ENCODE measurements around the gene PRLH. TPM values are rescaled to one million over a fixed set of nuclear protein-coding genes. Genes with fewer than 3 reads are reported as not detected.

Gene PRLH
- total and polyA plus RNA-seq, 4 donors = not detected

GRCh38 chr2:237591141-237591881 lies 24.9 kb downstream of the PRLH start:
- ATAC-seq (ENCODE audit: insufficient read depth, low FRiP score) = peak; percentile 38
- Histone ChIP-seq H3K9me3 (ENCODE audit: control insufficient read depth in 4 of 4, insufficient read depth in 3 of 4, low read length in 3 of 4) (no peaks in the 10 kb centered on the region), H3K4me3 (no peak overlapping the region), H3K9ac (ENCODE audit: insufficient read depth in 1 of 2, low read length in 2 of 2) (no peak overlapping the region), H3K4me1 (ENCODE audit: control insufficient read depth in 5 of 5, insufficient read depth in 5 of 5, low read length in 5 of 5) (peaks cover 0 to 11% (median 3%) of the 10 kb centered on the region in 5 donors), H3K27me3 (ENCODE audit: control insufficient read depth in 3 of 3, insufficient read depth in 3 of 3, low read length in 2 of 3) (no peaks in the 10 kb centered on the region), H3K36me3 (ENCODE audit: control insufficient read depth in 4 of 4, insufficient read depth in 4 of 4, low read length in 4 of 4) (no peaks in the 10 kb centered on the region), H3K27ac (ENCODE audit: low read depth in 1 of 2, low read length in 1 of 2) (peak overlapping the region; percentile 17 to 86)
- 38 to 45% methylated on average over 19 of the region's 19 CpGs for WGBS, 2 donors
- TF ChIP-seq CTCF (IDR thresholded peaks at IDR 0.05; ENCODE audit: control extremely low read depth, extremely low read depth) = no peak
- no peak for DNase-seq

- Histone ChIP-seq H3K4me1 (ENCODE audit: control insufficient read depth in 5 of 5, insufficient read depth in 5 of 5, low read length in 5 of 5) (peaks cover 0 to 11% (median 3%) of the 10 kb centered on the region in 5 donors), H3K27ac (ENCODE audit: low read depth in 1 of 2, low read length in 1 of 2) (no peak overlapping the region), H3K9me3 (ENCODE audit: control insufficient read depth in 4 of 4, insufficient read depth in 3 of 4, low read length in 3 of 4) (no peaks in the 10 kb centered on the region), H3K36me3 (ENCODE audit: control insufficient read depth in 4 of 4, insufficient read depth in 4 of 4, low read length in 4 of 4) (no peaks in the 10 kb centered on the region), H3K27me3 (ENCODE audit: control insufficient read depth in 3 of 3, insufficient read depth in 3 of 3, low read length in 2 of 3) (no peaks in the 10 kb centered on the region), H3K4me3 (no peak overlapping the region), H3K9ac (ENCODE audit: insufficient read depth in 1 of 2, low read length in 2 of 2) (no peak overlapping the region)
- 94 to 97% methylated on average over 18 of the region's 18 CpGs for WGBS, 2 donors
- TF ChIP-seq CTCF (IDR thresholded peaks at IDR 0.05; ENCODE audit: control extremely low read depth, extremely low read depth) = no peak
- DNase-seq (no peak), ATAC-seq (ENCODE audit: insufficient read depth, low FRiP score) (no peak)
Observed at GRCh38 chr2:237592425-237592980, 26.1 kb downstream of the PRLH start.

- H3K27ac ChIP-seq (ENCODE audit: low read depth in 1 of 2, low read length in 1 of 2) = no peak overlapping the region
- 94 to 95% methylated on average over 10 of the region's 10 CpGs for WGBS, 2 donors
Observed at GRCh38 chr2:237593036-237593435, 26.7 kb downstream of the PRLH start.

More at GRCh38 chr2:237593036-237593435, 26.7 kb downstream of the PRLH start:
- no peak for DNase-seq
- peaks cover 0 to 11% (median 3%) of the 10 kb centered on the region in 5 donors for H3K4me1 ChIP-seq (ENCODE audit: control insufficient read depth in 5 of 5, insufficient read depth in 5 of 5, low read length in 5 of 5)
- no peak overlapping the region for H3K9ac ChIP-seq (ENCODE audit: insufficient read depth in 1 of 2, low read length in 2 of 2)
- no peak overlapping the region for H3K4me3 ChIP-seq
- no peak for ATAC-seq (ENCODE audit: insufficient read depth, low FRiP score)
- H3K9me3 ChIP-seq (ENCODE audit: control insufficient read depth in 4 of 4, insufficient read depth in 3 of 4, low read length in 3 of 4) = no peaks in the 10 kb centered on the region
- no peaks in the 10 kb centered on the region for H3K27me3 ChIP-seq (ENCODE audit: control insufficient read depth in 3 of 3, insufficient read depth in 3 of 3, low read length in 2 of 3)
- no peak for TF ChIP-seq CTCF (IDR thresholded peaks at IDR 0.05; ENCODE audit: control extremely low read depth, extremely low read depth)
- H3K36me3 ChIP-seq (ENCODE audit: control insufficient read depth in 4 of 4, insufficient read depth in 4 of 4, low read length in 4 of 4) = no peaks in the 10 kb centered on the region
